GM23248 (cell line): ENCODE measurements around the gene SBK2.

ENCODE experiments used
- EZH2 ChIP-seq: fragments of 200-600 bp; sonication (generic); IDR thresholded peaks from 2 replicates; pipeline ENCODE4 v1.6.1; 2018; ENCODE audit warnings: antibody characterized with exemption, mild to moderate bottlenecking; ENCODE audit not compliant: insufficient read depth, poor library complexity, severe bottlenecking
- EZH2phosphoT487 ChIP-seq: fragments of 200-600 bp; sonication (generic); IDR thresholded peaks from 2 replicates; pipeline ENCODE4 v1.6.1; 2018; ENCODE audit warnings: antibody characterized with exemption, moderate library complexity, mild to moderate bottlenecking, low read depth; ENCODE audit not compliant: insufficient read depth

DNA sequence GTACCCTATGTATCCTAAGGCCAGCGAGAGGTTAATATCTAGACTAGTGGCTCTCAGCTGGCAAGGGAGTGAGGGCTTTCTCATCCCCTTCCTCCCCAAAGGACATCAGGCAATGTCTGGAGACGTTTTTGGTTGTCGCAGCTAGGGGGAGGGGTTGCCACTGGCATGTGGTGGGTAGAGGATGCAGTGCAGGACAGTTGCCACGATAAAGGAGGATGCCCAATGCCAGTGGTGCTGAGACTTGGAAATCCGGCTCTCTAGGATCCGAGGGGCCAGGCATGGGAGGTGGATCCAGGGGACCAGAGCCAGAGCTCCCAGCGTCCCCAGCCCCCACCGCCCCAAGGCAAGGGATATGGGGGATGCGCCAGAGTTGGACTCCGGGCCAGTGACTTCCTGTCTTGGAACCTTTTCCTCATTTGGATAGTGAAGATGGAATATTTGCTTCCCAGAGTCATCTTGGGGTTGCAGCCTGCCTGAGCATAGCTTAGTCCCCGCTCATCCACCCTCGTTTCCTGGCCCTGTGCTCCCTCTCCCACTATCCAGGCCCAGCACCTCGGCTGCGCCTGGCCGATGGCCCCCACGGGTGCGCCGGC, 43.8 kb downstream of the SBK2 start:
- no peak for TF ChIP-seq EZH2
- TF ChIP-seq EZH2phosphoT487, result no peak
